ENCODE measurements around the gene TRIM41.

TRIM41 gene

DNA sequence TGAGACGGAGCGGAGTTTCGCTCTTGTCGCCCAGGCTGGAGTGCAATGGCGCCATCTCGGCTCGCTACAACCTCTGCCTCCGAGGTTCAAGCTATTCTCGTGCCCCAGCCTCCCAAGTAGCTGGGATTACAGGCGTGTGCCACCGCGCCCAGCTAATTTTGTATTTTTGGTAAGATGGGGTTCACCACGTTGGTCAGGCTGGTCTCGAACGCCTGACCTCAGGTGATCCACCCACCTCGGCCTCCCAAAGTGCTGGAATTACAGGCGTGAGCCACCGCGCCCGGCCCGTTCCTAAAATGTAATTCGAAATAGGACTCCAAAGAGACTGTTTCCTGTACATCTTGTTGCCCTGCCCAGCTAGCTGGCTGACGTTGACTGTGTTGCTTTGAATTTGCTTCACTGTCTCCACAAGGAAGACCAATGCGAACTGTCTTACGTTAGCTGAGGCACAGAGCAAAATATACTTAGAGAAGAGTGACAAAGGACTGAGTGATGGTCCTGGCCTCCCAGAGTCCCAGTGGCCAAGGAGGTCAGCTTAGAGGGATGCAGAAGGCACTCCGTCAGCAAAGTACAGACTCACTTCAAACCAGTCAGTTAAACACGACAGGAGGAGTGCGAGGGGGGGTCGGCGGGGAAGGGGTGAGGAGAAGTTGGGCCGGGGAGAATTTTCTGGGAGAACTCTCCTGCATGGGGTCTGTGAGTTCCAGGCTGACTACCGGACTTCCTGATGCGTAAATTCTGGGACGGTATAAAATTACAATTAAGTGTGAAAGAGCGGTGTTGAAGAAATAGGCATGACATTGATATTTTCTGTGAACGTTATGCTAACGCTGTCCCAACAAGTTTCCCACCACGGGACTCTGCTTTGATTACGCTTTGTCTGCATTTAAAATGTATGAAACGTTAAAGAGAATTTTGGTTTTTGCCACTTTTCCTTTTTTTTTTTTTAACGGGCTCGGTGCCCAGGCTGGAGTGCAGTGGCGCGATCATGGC, 6.8 kb upstream of the TRIM41 start (continued):
- TF ChIP-seq ZNF558 (tag by site-specific recombination; IDR thresholded peaks at IDR 0.05) (no peak; the same call in 1 of the 2 replicates), ZNF394 (tag by site-specific recombination; IDR thresholded peaks at IDR 0.05; ENCODE audit: borderline replicate concordance) (peak; percentile 57), GLI4 (tag by site-specific recombination; IDR thresholded peaks at IDR 0.05) (peak; percentile 45; the same call in 1 of the 2 replicates), ZSCAN23 (tag by site-specific recombination; IDR thresholded peaks at IDR 0.05) (peak; percentile 52; the same call in 1 of the 2 replicates), ZFP69B (tag by site-specific recombination; IDR thresholded peaks at IDR 0.05) (0 out of 2 replicates have a peak, but pooled peaks have one; percentile 43), ZNF768 (tag by site-specific recombination; IDR thresholded peaks at IDR 0.05) (no peak), ZNF629 (tag by site-specific recombination; IDR thresholded peaks at IDR 0.05) (peak; percentile 79), ZBTB11 (tag by site-specific recombination; conservative IDR thresholded peaks at IDR 0.05; ENCODE audit: low read depth) (no peak), ZSCAN5A (tag by site-specific recombination; IDR thresholded peaks at IDR 0.05) (peak; percentile 96), ZNF174 (tag by site-specific recombination; IDR thresholded peaks at IDR 0.05) (no peak), ZNF266 (tag by site-specific recombination; IDR thresholded peaks at IDR 0.05; ENCODE audit: low read depth) (peak; percentile 25; the same call in 1 of the 2 replicates), ZNF366 (tag by site-specific recombination; conservative IDR thresholded peaks at IDR 0.05) (peak; percentile 50; the same call in 1 of the 2 replicates), ZNF488 (tag by site-specific recombination; IDR thresholded peaks at IDR 0.05) (no peak), ZIC2 (tag by site-specific recombination; IDR thresholded peaks at IDR 0.05) (no peak), KLF16 (tag by site-specific recombination; IDR thresholded peaks at IDR 0.05) (no peak), ZXDB (tag by site-specific recombination; IDR thresholded peaks at IDR 0.05) (peak; percentile 45; the same call in 1 of the 2 replicates), ZNF585B (tag by site-specific recombination; IDR thresholded peaks at IDR 0.05) (no peak), ZNF146 (tag by site-specific recombination; IDR thresholded peaks at IDR 0.05) (no peak), ZNF561 (tag by site-specific recombination; IDR thresholded peaks at IDR 0.05; ENCODE audit: borderline replicate concordance) (peak; percentile 15; the same call in 1 of the 2 replicates), ZNF133 (tag by site-specific recombination; IDR thresholded peaks at IDR 0.05) (no peak), ZNF830 (tag by site-specific recombination; IDR thresholded peaks at IDR 0.05; ENCODE audit: low read depth) (no peak)
- TF ChIP-seq, protein P1, sequence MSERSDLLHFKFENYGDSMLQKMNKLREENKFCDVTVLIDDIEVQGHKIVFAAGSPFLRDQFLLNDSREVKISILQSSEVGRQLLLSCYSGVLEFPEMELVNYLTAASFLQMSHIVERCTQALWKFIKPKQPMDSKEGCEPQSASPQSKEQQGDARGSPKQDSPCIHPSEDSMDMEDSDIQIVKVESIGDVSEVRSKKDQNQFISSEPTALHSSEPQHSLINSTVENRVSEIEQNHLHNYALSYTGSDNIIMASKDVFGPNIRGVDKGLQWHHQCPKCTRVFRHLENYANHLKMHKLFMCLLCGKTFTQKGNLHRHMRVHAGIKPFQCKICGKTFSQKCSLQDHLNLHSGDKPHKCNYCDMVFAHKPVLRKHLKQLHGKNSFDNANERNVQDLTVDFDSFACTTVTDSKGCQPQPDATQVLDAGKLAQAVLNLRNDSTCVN (tag by site-specific recombination; optimal IDR thresholded peaks at IDR 0.05), result peak; percentile 31
- TF ChIP-seq, protein P2, sequence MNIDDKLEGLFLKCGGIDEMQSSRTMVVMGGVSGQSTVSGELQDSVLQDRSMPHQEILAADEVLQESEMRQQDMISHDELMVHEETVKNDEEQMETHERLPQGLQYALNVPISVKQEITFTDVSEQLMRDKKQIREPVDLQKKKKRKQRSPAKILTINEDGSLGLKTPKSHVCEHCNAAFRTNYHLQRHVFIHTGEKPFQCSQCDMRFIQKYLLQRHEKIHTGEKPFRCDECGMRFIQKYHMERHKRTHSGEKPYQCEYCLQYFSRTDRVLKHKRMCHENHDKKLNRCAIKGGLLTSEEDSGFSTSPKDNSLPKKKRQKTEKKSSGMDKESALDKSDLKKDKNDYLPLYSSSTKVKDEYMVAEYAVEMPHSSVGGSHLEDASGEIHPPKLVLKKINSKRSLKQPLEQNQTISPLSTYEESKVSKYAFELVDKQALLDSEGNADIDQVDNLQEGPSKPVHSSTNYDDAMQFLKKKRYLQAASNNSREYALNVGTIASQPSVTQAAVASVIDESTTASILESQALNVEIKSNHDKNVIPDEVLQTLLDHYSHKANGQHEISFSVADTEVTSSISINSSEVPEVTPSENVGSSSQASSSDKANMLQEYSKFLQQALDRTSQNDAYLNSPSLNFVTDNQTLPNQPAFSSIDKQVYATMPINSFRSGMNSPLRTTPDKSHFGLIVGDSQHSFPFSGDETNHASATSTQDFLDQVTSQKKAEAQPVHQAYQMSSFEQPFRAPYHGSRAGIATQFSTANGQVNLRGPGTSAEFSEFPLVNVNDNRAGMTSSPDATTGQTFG (tag by site-specific recombination; IDR thresholded peaks at IDR 0.05; ENCODE audit: borderline replicate concordance), result no peak
- TF ChIP-seq, protein P3, sequence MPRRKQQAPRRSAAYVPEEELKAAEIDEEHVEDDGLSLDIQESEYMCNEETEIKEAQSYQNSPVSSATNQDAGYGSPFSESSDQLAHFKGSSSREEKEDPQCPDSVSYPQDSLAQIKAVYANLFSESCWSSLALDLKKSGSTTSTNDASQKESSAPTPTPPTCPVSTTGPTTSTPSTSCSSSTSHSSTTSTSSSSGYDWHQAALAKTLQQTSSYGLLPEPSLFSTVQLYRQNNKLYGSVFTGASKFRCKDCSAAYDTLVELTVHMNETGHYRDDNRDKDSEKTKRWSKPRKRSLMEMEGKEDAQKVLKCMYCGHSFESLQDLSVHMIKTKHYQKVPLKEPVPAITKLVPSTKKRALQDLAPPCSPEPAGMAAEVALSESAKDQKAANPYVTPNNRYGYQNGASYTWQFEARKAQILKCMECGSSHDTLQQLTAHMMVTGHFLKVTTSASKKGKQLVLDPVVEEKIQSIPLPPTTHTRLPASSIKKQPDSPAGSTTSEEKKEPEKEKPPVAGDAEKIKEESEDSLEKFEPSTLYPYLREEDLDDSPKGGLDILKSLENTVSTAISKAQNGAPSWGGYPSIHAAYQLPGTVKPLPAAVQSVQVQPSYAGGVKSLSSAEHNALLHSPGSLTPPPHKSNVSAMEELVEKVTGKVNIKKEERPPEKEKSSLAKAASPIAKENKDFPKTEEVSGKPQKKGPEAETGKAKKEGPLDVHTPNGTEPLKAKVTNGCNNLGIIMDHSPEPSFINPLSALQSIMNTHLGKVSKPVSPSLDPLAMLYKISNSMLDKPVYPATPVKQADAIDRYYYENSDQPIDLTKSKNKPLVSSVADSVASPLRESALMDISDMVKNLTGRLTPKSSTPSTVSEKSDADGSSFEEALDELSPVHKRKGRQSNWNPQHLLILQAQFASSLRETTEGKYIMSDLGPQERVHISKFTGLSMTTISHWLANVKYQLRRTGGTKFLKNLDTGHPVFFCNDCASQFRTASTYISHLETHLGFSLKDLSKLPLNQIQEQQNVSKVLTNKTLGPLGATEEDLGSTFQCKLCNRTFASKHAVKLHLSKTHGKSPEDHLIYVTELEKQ (tag by site-specific recombination; IDR thresholded peaks at IDR 0.05; ENCODE audit: borderline replicate concordance), result no peak
